Activated CD4-positive, alpha-beta T cell treated with anti-CD3 and anti-CD28 coated beads, Interleukin-2, amount 10 ng/mL, durations not matched to agents 7 days and 5 days (primary cell): ENCODE results near the gene LDB2. TPM values are rescaled to one million over a fixed set of nuclear protein-coding genes. Genes with fewer than 3 reads are reported as not detected.

Experiments used
- CTCF ChIA-PET: fragments of 350-600 bp; sonication (Branson Sonifier 250); formaldehyde crosslinking; loops from one replicate; lab custom pipeline; 2021; ENCODE audit warnings: antibody characterized with exemption; lab: Charles Lee
- POLR2A ChIA-PET: fragments of 350-600 bp; sonication (Branson Sonifier 250); formaldehyde crosslinking; loops from one replicate; lab custom pipeline; 2021; ENCODE audit warnings: antibody characterized with exemption; lab: Charles Lee
- DNase-seq: peaks from one replicate; pipeline ENCODE4 v3.0.0-alpha.2; 2020
- H3K27ac Mint-ChIP-seq: one replicate; pipeline ENCODE4 v1.8.0; 2021; ENCODE audit warnings: mild to moderate bottlenecking, moderate library complexity, mixed read lengths
- H3K27me3 Mint-ChIP-seq: one replicate; pipeline ENCODE4 v1.8.0; 2021; ENCODE audit warnings: mixed read lengths
- H3K36me3 Mint-ChIP-seq: one replicate; pipeline ENCODE4 v1.8.0; 2021; ENCODE audit warnings: low read depth, mixed read lengths
- H3K4me1 Mint-ChIP-seq: one replicate; pipeline ENCODE4 v1.8.0; 2021; ENCODE audit warnings: mixed read lengths
- H3K4me3 Mint-ChIP-seq: one replicate; pipeline ENCODE4 v1.8.0; 2021; ENCODE audit warnings: mild to moderate bottlenecking, moderate library complexity, mixed read lengths
- H3K9me3 Mint-ChIP-seq: one replicate; pipeline ENCODE4 v1.8.0; 2021; ENCODE audit warnings: mixed read lengths
- total RNA-seq, 2 experiments: library from RNA; stranded (reverse); gene quantifications; one replicate each; pipeline ENCODE4 v1.2.3, GENCODE V29; 2021

LDB2 gene
- total RNA-seq, 2 experiments from 2014 or later, result not detected

- Mint-ChIP-seq H3K4me3 (no peak overlapping the region), H3K4me1 (no peaks in the 10 kb centered on the region), H3K27me3 (no peaks in the 10 kb centered on the region), H3K27ac (no peak overlapping the region), H3K9me3 (no peaks in the 10 kb centered on the region), H3K36me3 (no peaks in the 10 kb centered on the region)
- CTCF ChIA-PET, result no interaction called here
- POLR2A ChIA-PET, result no interaction called here
- DNase-seq, result no peak
Measured at GRCh38 chr4:16726368-16727050, 171.9 kb downstream of the LDB2 start.

- Mint-ChIP-seq H3K4me1 (no peaks in the 10 kb centered on the region), H3K9me3 (no peaks in the 10 kb centered on the region), H3K27ac (no peak overlapping the region), H3K36me3 (no peaks in the 10 kb centered on the region), H3K27me3 (no peaks in the 10 kb centered on the region), H3K4me3 (no peak overlapping the region)
- POLR2A ChIA-PET, result no interaction called here
- no peak for DNase-seq
- CTCF ChIA-PET, result no interaction called here
Measured at GRCh38 chr4:16725252-16725651, 173.2 kb downstream of the LDB2 start.

GRCh38 chr4:16722416-16722815 is 176.0 kb downstream of the LDB2 start:
- ChIA-PET CTCF (no interaction called here), POLR2A (no interaction called here)
- Mint-ChIP-seq H3K9me3 (no peaks in the 10 kb centered on the region), H3K4me1 (no peaks in the 10 kb centered on the region), H3K4me3 (no peak overlapping the region), H3K27me3 (no peaks in the 10 kb centered on the region), H3K36me3 (no peaks in the 10 kb centered on the region), H3K27ac (no peak overlapping the region)
- no peak for DNase-seq

DNA sequence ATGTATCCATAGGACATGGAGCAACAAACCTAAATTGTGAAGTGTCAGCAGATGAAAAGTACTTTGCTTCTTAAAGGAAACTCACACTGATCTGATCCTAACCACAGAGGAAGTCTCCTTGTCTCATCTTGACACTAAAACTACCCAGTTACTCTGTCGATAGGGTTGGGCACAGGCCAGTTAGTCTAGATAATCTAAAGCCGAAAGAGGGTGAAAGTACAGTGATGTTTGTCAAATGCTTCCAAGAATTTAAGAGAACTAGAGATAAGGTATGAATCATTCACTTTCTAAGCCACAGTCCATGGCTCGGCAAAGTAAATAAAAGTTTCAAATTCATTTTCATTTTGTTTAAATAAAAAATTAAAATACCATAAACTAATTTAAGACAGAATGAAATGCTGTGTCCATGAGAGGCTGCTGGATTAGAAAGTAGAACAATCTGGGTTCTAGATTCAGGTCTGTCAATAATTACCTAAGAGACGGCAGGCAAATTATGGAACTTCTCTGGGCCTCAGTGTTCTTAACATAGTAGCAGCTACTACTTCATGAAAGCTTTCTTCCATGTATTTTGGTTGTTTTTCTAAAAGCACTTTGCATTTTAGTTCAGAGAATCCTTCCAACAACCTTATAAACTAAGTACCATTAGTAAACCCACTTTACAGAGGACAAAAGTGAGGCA is 176.7 kb downstream of the LDB2 start:
- POLR2A ChIA-PET, result no interaction called here
- no peaks in the 10 kb centered on the region for H3K9me3 Mint-ChIP-seq
- no peak for DNase-seq
- H3K27me3 Mint-ChIP-seq, result no peaks in the 10 kb centered on the region
- CTCF ChIA-PET, result no interaction called here
- H3K4me1 Mint-ChIP-seq, result no peaks in the 10 kb centered on the region
- no peak overlapping the region for H3K4me3 Mint-ChIP-seq
- H3K36me3 Mint-ChIP-seq, result no peaks in the 10 kb centered on the region
- no peak overlapping the region for H3K27ac Mint-ChIP-seq

GRCh38 chr4:16720761-16721160 is 177.7 kb downstream of the LDB2 start:
- Mint-ChIP-seq H3K4me1 (no peaks in the 10 kb centered on the region), H3K27ac (no peak overlapping the region), H3K36me3 (no peaks in the 10 kb centered on the region), H3K9me3 (no peaks in the 10 kb centered on the region), H3K27me3 (no peaks in the 10 kb centered on the region), H3K4me3 (no peak overlapping the region)
- CTCF ChIA-PET, result no interaction called here
- POLR2A ChIA-PET, result no interaction called here
- no peak for DNase-seq

DNA sequence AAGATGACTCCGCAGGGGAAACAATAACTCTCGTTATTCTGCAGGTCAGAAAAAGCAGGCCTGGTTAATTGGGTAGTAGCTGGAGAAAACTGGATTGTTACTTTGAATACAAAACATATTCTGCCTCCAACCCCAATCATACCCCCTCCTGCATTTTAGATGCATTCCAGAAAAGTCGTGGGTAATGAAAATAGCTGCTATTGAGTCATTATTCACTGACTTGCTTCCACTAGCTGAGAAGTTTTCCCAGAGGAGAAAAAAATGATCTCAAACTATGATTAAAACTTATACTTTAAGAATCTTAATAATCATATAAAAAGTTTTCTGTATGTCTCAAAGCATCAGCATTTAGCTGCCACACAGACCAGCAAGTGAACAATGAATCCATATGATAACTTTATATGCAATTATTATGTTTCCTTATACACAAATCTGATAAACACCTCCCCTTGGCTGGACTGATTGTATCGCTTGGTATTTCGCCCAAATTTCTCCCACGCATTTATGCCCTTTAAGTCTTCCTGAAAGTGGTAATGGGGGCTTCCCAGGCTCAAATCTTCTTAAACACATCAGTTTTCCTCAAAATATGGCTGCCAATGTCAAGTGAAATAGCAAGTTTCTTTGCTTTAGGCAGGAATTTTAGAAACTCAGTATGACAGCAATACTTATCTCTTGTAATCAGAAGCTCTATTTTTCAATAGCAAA is 181.0 kb downstream of the LDB2 start:
- H3K27me3 Mint-ChIP-seq, result no peaks in the 10 kb centered on the region
- no peak overlapping the region for H3K4me3 Mint-ChIP-seq
- H3K27ac Mint-ChIP-seq, result no peak overlapping the region
- POLR2A ChIA-PET, result no interaction called here
- H3K36me3 Mint-ChIP-seq, result no peaks in the 10 kb centered on the region
- DNase-seq, result no peak
- H3K4me1 Mint-ChIP-seq, result no peaks in the 10 kb centered on the region
- CTCF ChIA-PET, result no interaction called here
- H3K9me3 Mint-ChIP-seq, result no peaks in the 10 kb centered on the region

GRCh38 chr4:16715482-16715881 is 183.0 kb downstream of the LDB2 start:
- CTCF ChIA-PET, result no interaction called here
- no peak for DNase-seq
- POLR2A ChIA-PET, result no interaction called here
- H3K27ac Mint-ChIP-seq, result no peak overlapping the region
- no peak overlapping the region for H3K4me3 Mint-ChIP-seq
- no peaks in the 10 kb centered on the region for H3K4me1 Mint-ChIP-seq
- H3K27me3 Mint-ChIP-seq, result no peaks in the 10 kb centered on the region
- H3K9me3 Mint-ChIP-seq, result no peaks in the 10 kb centered on the region
- H3K36me3 Mint-ChIP-seq, result no peaks in the 10 kb centered on the region

- CTCF ChIA-PET, result no interaction called here
- no peaks in the 10 kb centered on the region for H3K9me3 Mint-ChIP-seq
Measured at GRCh38 chr4:16714191-16714590, 184.3 kb downstream of the LDB2 start.

GRCh38 chr4:16713696-16714095 is 184.7 kb downstream of the LDB2 start:
- Mint-ChIP-seq H3K9me3 (no peaks in the 10 kb centered on the region), H3K27ac (no peak overlapping the region), H3K27me3 (no peaks in the 10 kb centered on the region), H3K4me3 (no peak overlapping the region), H3K4me1 (no peaks in the 10 kb centered on the region), H3K36me3 (no peaks in the 10 kb centered on the region)
- ChIA-PET POLR2A (no interaction called here), CTCF (no interaction called here)
- no peak for DNase-seq

More at GRCh38 chr4:16714191-16714590, 184.3 kb downstream of the LDB2 start:
- Mint-ChIP-seq H3K4me1 (no peaks in the 10 kb centered on the region), H3K4me3 (no peak overlapping the region), H3K36me3 (no peaks in the 10 kb centered on the region), H3K27me3 (no peaks in the 10 kb centered on the region), H3K27ac (no peak overlapping the region)
- no peak for DNase-seq
- POLR2A ChIA-PET, result no interaction called here

GRCh38 chr4:16713271-16713670 is 185.2 kb downstream of the LDB2 start:
- Mint-ChIP-seq H3K27me3 (no peaks in the 10 kb centered on the region), H3K36me3 (no peaks in the 10 kb centered on the region), H3K4me3 (no peak overlapping the region), H3K9me3 (no peaks in the 10 kb centered on the region), H3K4me1 (no peaks in the 10 kb centered on the region), H3K27ac (no peak overlapping the region)
- ChIA-PET POLR2A (no interaction called here), CTCF (no interaction called here)
- no peak for DNase-seq

GRCh38 chr4:16710198-16710597 is 188.2 kb downstream of the LDB2 start:
- POLR2A ChIA-PET, result interaction anchor here (0.6 kb wide), 1 partner anchor 54 kb away, joined by 4 read pairs; no protein-coding TSS in a partner anchor
- DNase-seq, result no peak
- no peaks in the 10 kb centered on the region for H3K9me3 Mint-ChIP-seq
- H3K36me3 Mint-ChIP-seq, result no peaks in the 10 kb centered on the region
- H3K27me3 Mint-ChIP-seq, result no peaks in the 10 kb centered on the region
- no peaks in the 10 kb centered on the region for H3K4me1 Mint-ChIP-seq
- H3K27ac Mint-ChIP-seq, result no peak overlapping the region
- H3K4me3 Mint-ChIP-seq, result no peak overlapping the region
- CTCF ChIA-PET, result no interaction called here

DNA sequence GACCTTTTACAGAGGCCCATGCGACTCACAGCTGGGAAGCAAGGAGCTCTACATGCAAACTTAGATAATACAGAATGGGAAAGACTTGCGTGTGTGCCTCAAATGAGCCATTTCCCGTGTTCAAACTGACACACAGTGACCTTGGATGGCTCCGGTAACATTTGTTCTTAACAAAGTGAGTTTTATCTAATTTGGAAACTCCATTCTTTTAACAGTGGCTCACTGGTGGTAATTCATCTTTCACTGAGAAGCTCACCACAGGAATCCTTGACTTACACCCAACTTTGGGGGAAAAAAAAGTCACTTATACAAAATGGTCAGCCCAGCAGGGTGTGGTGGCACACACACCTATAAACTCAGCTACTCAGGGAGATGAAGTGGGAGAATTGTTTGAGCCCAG is 190.6 kb downstream of the LDB2 start:
- no peak for DNase-seq
- no peak overlapping the region for H3K27ac Mint-ChIP-seq
- no peaks in the 10 kb centered on the region for H3K36me3 Mint-ChIP-seq
- POLR2A ChIA-PET, result no interaction called here
- no peaks in the 10 kb centered on the region for H3K4me1 Mint-ChIP-seq
- CTCF ChIA-PET, result no interaction called here
- no peaks in the 10 kb centered on the region for H3K27me3 Mint-ChIP-seq
- no peaks in the 10 kb centered on the region for H3K9me3 Mint-ChIP-seq
- H3K4me3 Mint-ChIP-seq, result no peak overlapping the region

DNA sequence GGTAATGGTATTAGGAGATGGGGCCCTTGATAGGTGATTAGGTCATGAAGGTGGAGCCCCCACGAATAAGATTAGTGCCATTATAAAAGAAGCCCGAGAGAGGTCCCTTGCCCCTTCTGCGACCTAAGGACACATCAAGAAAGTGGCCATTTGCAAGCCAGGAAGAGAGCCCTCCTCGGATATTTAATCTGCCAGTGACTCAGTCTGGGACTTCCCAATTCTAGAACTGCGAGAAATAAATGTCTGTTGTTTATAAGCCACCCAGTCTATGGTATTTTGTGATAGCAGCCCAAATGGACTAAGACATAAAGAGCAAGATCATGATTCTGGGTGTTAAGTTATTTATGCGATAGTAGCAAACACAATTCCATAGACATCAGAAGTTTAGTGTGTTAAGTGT is 192.2 kb downstream of the LDB2 start:
- Mint-ChIP-seq H3K27ac (no peak overlapping the region), H3K36me3 (no peaks in the 10 kb centered on the region), H3K4me3 (no peak overlapping the region), H3K27me3 (no peaks in the 10 kb centered on the region), H3K9me3 (no peaks in the 10 kb centered on the region), H3K4me1 (no peaks in the 10 kb centered on the region)
- DNase-seq, result no peak
- CTCF ChIA-PET, result no interaction called here
- POLR2A ChIA-PET, result no interaction called here
